HFFc6 (cell line): ENCODE data around the gene PEX10. TPM values are rescaled to one million over a fixed set of nuclear protein-coding genes. Genes with fewer than 3 reads are reported as not detected.

Experiments used
- DNase-seq: peaks from one replicate; pipeline ENCODE4 v3.0.0-alpha.2; 2018
- H3K27ac Mint-ChIP-seq: 2 replicates; pipeline ENCODE4 v1.8.0; 2020; ENCODE audit warnings: mild to moderate bottlenecking, mixed read lengths
- H3K27me3 Mint-ChIP-seq: 2 replicates; pipeline ENCODE4 v1.8.0; 2021; ENCODE audit warnings: mild to moderate bottlenecking, moderate library complexity, mixed read lengths; ENCODE audit not compliant: insufficient read depth
- H3K36me3 Mint-ChIP-seq: 2 replicates; pipeline ENCODE4 v1.8.0; 2021; ENCODE audit warnings: low read depth, mixed read lengths
- H3K4me1 Mint-ChIP-seq: 2 replicates; pipeline ENCODE4 v1.8.0; 2020; ENCODE audit warnings: low read depth, mixed read lengths
- H3K4me3 Mint-ChIP-seq: 2 replicates; pipeline ENCODE4 v1.8.0; 2020; ENCODE audit warnings: mild to moderate bottlenecking, moderate library complexity, mixed read lengths
- H3K9me3 Mint-ChIP-seq: 2 replicates; pipeline ENCODE4 v1.8.0; 2020; ENCODE audit warnings: mild to moderate bottlenecking, mixed read lengths
- total RNA-seq, 6 experiments: library from RNA; stranded (reverse); fragmentation: NEBNext Ultra II Directional; extraction: Animal tissue kit (Norgen Biotek cat#: 25700); gene quantifications; 2 replicates in 1 of 6; 3 replicates in 5 of 6; pipeline ENCODE4 v1.2.3, GENCODE V29; 2021
- TF ChIP-seq, protein P1 (sequence below): fragments of 200-600 bp; sonication (generic); IDR thresholded peaks from 2 replicates; pipeline ENCODE4 v1.5.0; 2021; ENCODE audit warnings: antibody characterized with exemption, mild to moderate bottlenecking

Gene PEX10
- total RNA-seq, 6 experiments from 2014 or later = 25.4 to 29.8 (median 26.4) TPM

DNA sequence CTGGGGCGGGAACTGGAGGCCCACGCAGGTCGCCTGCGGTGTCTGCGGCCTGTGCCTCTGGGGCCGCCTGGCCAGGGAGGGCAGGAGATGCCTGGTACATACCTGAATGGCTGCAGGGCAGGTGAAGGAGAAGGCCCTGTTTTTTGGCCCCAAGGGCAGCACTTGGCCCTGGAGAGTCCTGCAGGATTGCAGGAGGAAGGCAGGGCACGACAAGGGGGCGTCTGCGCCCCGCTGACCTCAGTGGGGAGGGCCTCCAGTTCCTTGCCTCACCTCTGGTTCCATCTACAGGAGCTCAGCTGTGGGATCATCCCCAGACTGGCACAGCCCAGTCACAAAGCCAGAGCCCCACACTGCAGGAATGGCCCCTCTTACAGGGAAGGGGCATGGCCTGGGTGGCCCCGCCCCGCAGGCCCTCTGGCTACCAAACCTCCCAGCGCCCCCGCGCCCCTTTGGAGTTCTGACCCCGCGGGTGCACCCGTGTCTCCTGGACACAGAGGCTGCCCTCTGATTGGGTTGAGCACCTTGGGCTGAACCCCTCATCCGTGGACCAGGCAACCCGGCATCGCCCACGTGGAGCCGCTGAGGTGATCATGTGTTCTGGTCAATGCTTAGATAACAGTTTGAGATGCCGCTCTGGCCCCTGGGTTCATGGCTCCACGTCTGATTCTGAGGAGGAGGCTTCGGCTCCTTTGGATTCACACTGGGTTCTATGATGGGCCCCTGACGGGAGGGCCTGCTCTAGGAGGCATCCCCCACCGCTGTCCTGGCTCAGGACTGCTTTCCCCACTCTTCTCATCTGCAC lies 1.3 kb upstream of the PEX10 start:
- H3K36me3 Mint-ChIP-seq = no peaks in the 10 kb centered on the region; the same call in 1 of the 2 replicates
- peaks cover 12% of the 10 kb centered on the region for H3K4me1 Mint-ChIP-seq
- peak overlapping the region; percentile 79 for H3K4me3 Mint-ChIP-seq
- peaks cover 8% of the 10 kb centered on the region for H3K27me3 Mint-ChIP-seq
- TF ChIP-seq, protein P1, sequence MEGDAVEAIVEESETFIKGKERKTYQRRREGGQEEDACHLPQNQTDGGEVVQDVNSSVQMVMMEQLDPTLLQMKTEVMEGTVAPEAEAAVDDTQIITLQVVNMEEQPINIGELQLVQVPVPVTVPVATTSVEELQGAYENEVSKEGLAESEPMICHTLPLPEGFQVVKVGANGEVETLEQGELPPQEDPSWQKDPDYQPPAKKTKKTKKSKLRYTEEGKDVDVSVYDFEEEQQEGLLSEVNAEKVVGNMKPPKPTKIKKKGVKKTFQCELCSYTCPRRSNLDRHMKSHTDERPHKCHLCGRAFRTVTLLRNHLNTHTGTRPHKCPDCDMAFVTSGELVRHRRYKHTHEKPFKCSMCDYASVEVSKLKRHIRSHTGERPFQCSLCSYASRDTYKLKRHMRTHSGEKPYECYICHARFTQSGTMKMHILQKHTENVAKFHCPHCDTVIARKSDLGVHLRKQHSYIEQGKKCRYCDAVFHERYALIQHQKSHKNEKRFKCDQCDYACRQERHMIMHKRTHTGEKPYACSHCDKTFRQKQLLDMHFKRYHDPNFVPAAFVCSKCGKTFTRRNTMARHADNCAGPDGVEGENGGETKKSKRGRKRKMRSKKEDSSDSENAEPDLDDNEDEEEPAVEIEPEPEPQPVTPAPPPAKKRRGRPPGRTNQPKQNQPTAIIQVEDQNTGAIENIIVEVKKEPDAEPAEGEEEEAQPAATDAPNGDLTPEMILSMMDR = no peak
- H3K27ac Mint-ChIP-seq = peak overlapping the region; percentile 71
- no peaks in the 10 kb centered on the region for H3K9me3 Mint-ChIP-seq
- no peak for DNase-seq

DNA sequence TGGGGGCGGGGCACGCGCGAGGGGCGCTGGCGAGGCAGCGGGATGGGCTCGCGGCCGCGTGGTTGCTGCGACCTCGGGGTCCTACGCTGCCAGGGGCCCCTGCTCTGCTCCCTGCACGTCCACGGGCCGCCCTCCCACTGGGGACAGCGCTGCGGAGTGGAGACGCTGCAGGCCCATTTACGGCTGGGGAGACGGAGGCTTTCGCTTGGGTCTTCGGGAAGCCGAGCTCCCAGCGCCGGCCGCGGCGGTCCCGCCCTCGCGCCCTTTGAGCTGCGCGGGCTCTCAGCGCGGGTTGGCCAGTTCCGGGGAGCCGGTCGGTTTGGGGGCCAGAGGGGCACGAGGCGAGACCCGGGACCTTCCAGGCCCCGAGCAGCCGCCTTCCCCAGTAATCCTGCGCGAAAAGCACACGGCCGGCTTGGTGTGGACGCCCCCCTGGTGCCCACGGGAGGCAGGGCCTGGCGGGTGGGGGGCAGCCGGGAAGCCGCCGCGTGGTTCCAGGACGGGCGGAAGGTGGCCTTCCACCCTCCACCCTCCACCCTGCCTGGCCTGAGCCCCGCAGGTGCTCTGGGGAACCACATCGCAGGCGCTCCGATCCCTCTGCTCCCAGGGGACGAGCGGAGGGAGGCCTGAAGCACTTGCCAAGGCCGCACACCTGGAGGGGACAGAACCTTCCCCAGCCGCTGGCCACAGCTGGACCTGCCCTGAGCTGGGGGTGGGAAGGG lies 570 bp upstream of the PEX10 start:
- DNase-seq = no peak
- peak overlapping the region; percentile 70 for H3K4me3 Mint-ChIP-seq

DNA sequence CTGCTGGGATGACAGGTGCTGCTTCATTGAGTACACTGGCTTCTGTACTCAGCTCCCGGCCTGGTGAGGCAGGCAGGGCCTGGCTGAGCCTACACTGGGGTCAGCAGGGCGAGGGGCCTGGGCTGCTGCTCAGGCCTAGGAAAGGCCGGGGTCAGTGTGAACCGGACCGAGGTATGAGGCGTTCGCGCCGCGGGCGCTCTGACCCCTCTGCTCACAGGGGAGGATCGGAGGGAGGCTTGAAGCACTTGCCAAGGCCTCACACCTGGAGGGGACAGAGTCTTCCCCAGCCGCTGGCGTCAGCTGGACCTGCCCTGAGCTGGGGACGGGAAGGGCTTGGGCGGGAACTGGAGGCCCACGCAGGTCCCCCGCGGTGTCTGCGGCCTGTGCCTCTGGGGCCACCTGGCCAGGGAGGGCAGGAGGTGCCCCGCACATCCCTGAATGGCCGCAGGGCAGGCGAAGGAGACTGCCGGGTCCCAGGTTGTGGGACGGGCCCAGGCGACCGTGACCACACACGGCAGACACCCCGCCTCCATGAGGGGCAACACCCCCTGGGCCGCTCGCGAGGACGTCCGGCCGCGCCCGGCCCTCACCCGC lies 466 bp downstream of the PEX10 start:
- H3K36me3 Mint-ChIP-seq = no peaks in the 10 kb centered on the region; the same call in 1 of the 2 replicates
- H3K27me3 Mint-ChIP-seq = peaks cover 5% of the 10 kb centered on the region
- H3K9me3 Mint-ChIP-seq = no peaks in the 10 kb centered on the region
- H3K4me3 Mint-ChIP-seq = peak overlapping the region; percentile 90
- TF ChIP-seq, protein P1 = no peak
- H3K4me1 Mint-ChIP-seq = peaks cover 12% of the 10 kb centered on the region
- H3K27ac Mint-ChIP-seq = peak overlapping the region; percentile 64
- DNase-seq = no peak

More for the DNA sequence above, 570 bp upstream of the PEX10 start:
- Mint-ChIP-seq H3K36me3 (no peaks in the 10 kb centered on the region; the same call in 1 of the 2 replicates), H3K27me3 (peaks cover 2% of the 10 kb centered on the region), H3K4me1 (peaks cover 12% of the 10 kb centered on the region), H3K27ac (no peak overlapping the region; the same call in 1 of the 2 replicates), H3K9me3 (no peaks in the 10 kb centered on the region)
- TF ChIP-seq, protein P1 = 0 out of 2 replicates have a peak, but pooled peaks have one; percentile 8

DNA sequence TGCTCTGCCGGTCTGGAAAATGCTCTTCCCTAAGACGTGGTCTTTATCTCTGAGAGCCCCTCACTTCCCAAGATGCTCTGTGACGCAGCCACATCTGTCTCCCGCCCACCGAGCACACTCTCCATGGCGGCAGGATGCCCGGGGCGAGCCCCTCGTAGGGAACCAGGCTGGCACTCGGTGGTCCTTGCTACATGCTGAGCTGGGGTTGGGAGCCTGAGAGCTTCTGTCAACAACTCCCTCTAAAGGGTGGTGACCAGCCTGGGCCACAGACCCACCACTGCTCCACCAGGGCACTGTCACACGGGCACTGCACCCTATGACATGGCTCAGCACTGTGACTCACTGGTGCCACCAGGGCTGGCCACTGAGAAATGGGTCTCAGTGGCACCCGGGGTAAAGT lies 2.6 kb downstream of the PEX10 start:
- no peaks in the 10 kb centered on the region for H3K9me3 Mint-ChIP-seq
- peaks cover 5% of the 10 kb centered on the region for H3K27me3 Mint-ChIP-seq
- TF ChIP-seq, protein P1 = no peak
- H3K27ac Mint-ChIP-seq = no peak overlapping the region
- peaks cover 22% of the 10 kb centered on the region for H3K4me1 Mint-ChIP-seq
- DNase-seq = no peak
- H3K4me3 Mint-ChIP-seq = no peak overlapping the region
- no peaks in the 10 kb centered on the region; the same call in none of the 2 replicates for H3K36me3 Mint-ChIP-seq

DNA sequence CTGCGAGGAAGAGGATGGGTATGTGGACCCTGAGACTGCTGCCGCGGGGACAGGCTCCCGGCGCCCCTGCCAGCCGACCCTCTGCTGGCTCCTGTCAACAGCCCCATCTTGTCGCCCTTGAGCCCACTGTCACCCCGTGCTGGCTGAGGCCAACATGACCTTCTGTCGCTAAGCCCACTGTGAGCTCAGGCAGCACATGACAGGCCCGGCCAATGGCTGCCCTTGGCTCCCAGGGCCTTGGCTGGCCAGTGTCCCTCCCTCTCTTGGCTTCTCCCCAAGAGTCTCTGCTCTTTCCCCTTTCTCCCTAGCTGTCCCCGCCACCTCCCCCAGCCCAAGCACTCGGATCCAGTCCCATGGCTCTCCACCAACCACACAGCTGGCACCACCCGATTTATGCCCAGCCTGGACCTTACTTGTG lies 3.5 kb downstream of the PEX10 start:
- TF ChIP-seq, protein P1 = no peak
- H3K9me3 Mint-ChIP-seq = no peaks in the 10 kb centered on the region
- no peak for DNase-seq
- peaks cover 16% of the 10 kb centered on the region for H3K4me1 Mint-ChIP-seq
- peaks cover 5% of the 10 kb centered on the region for H3K27me3 Mint-ChIP-seq
- peaks cover 3% of the 10 kb centered on the region for H3K36me3 Mint-ChIP-seq
- H3K4me3 Mint-ChIP-seq = no peak overlapping the region; the same call in 1 of the 2 replicates
- no peak overlapping the region for H3K27ac Mint-ChIP-seq
